Measurements from ENCODE around the gene PGBD2. TPM values are rescaled to one million over a fixed set of nuclear protein-coding genes. Genes with fewer than 3 reads are reported as not detected.

PGBD2 gene
- total RNA-seq, 1 donor from 2014 or later: 6.9 TPM

DNA sequence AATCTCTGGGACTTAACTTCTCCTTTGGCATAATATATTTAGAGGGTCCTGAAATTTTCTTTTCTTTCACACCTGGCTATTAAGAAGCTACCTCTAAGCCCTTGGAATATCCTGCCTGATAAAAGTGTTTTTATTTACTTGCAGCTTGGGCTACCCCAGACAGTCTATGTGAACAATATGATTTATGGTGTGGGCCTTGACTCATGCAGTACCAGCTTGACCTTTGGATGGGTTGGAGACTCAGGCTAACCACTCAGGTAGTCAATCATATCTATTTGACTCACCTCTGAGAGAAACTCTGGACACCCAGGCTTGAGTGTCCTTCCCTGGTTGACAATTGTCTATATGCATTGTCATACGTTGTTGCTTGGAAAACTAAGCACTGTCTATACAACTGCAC lies 13.4 kb upstream of the PGBD2 start:
- no peak overlapping the region for H3K4me3 ChIP-seq
- TF ChIP-seq, protein P1, sequence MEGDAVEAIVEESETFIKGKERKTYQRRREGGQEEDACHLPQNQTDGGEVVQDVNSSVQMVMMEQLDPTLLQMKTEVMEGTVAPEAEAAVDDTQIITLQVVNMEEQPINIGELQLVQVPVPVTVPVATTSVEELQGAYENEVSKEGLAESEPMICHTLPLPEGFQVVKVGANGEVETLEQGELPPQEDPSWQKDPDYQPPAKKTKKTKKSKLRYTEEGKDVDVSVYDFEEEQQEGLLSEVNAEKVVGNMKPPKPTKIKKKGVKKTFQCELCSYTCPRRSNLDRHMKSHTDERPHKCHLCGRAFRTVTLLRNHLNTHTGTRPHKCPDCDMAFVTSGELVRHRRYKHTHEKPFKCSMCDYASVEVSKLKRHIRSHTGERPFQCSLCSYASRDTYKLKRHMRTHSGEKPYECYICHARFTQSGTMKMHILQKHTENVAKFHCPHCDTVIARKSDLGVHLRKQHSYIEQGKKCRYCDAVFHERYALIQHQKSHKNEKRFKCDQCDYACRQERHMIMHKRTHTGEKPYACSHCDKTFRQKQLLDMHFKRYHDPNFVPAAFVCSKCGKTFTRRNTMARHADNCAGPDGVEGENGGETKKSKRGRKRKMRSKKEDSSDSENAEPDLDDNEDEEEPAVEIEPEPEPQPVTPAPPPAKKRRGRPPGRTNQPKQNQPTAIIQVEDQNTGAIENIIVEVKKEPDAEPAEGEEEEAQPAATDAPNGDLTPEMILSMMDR (IDR thresholded peaks at IDR 0.05): no peak
- ATAC-seq (no peak), DNase-seq (no peak)
- no peaks in the 10 kb centered on the region for H3K27me3 ChIP-seq
- no peaks in the 10 kb centered on the region for H3K4me1 ChIP-seq
- no peaks in the 10 kb centered on the region for H3K9me3 ChIP-seq
- intact Hi-C loops (cut with DNase I): no loop called here
- H3K36me3 ChIP-seq: no peaks in the 10 kb centered on the region
- no peak overlapping the region for H3K27ac ChIP-seq

DNA sequence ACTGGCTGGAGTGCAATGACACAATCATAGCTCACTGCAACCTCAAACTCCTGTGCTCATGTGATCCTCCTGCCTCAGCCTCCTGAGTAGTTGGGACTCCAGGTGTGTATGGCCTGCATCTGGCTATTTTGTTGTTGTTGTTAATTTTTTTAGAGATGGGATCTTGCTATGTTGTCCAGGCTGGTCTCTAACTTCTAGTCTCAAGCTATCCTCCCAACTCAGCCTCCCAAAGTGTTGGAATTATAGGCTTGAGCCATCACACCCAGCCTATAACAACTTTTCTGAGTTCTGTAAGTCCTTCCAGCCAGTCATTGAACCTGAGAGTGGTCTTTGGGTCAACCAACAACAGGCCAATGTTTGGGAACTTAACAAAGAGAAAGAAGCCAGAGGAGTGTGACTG lies 11.2 kb upstream of the PGBD2 start:
- ATAC-seq: no peak
- Histone ChIP-seq H3K27me3 (no peaks in the 10 kb centered on the region), H3K9me3 (no peaks in the 10 kb centered on the region), H3K4me1 (no peaks in the 10 kb centered on the region), H3K36me3 (no peaks in the 10 kb centered on the region), H3K4me3 (no peak overlapping the region), H3K27ac (no peak overlapping the region)
- no peak for DNase-seq
- intact Hi-C loops (cut with DNase I): no loop called here
- TF ChIP-seq, protein P1 (IDR thresholded peaks at IDR 0.05): no peak

DNA sequence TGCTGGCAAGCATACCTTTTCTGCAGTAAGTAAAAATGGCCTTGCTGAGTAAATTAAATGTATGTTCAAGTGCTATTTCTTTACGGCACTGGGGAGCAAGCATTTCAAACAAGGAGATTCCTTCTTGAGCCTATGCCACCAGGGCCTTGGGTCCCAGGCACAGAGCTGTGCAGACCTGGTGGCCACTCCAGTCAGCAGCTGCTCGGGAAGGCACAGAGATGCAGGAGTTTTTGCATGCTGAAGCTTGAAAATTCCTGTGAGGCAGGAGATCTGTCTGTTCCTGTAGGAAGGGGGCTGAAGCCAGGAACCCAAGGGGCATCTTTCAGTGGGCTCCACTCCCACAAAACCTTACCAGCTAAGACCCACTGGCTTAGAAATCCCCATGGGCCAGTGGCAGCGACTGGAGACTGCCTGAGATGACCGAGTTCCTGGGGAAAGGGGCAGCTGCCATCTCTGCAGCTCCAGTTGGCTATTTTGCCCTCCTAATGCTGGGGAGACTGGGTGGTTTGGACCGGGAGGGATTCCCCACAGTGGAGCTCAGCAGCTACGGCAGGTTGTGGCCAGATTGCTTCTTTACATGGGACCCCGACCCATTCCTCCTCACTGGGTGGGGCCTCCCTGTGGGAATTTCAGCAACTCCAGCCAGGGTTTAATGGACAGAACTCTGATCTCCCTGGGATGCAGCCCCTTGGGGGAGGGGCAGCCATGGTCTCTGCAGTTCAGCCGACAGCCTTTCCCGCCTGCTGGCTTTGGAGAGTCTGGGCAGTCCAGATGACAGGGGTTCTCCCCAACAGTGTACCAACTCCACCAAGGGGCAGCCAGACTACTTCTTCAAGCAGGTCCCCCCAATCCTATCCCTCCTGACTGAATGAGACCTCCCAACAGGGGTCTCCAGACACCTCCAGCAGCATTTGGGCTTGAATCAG lies 8.4 kb upstream of the PGBD2 start:
- TF ChIP-seq, protein P1 (IDR thresholded peaks at IDR 0.05): no peak
- no peak for ATAC-seq
- no peaks in the 10 kb centered on the region for H3K4me1 ChIP-seq
- intact Hi-C loops (cut with DNase I): no loop called here
- H3K9me3 ChIP-seq: no peaks in the 10 kb centered on the region
- H3K27me3 ChIP-seq: peaks cover 4% of the 10 kb centered on the region
- no peak overlapping the region for H3K4me3 ChIP-seq
- DNase-seq: no peak
- no peaks in the 10 kb centered on the region for H3K36me3 ChIP-seq
- no peak overlapping the region for H3K27ac ChIP-seq

DNA sequence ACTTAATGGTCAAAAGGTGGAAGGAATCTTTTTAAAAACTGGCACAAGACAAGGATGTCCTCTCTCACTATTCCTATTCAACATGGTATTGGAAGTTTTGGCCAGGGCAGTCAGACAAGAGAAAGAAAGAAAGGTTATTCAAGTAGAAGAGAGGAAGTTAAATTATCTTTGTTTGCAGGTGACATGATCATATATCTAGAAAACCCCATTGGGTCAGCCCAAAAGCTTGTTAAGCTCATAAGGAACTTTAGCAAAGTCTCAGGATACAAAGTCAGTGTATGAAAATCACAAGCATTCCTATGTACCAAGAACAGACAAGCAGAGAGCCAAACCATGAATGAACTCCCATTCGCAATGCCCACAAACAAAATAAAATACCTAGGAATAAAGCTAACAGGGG lies 5.4 kb upstream of the PGBD2 start:
- DNase-seq (no peak), ATAC-seq (no peak)
- Histone ChIP-seq H3K4me3 (no peak overlapping the region), H3K27ac (no peak overlapping the region), H3K27me3 (peaks cover 4% of the 10 kb centered on the region), H3K36me3 (no peaks in the 10 kb centered on the region), H3K4me1 (no peaks in the 10 kb centered on the region), H3K9me3 (no peaks in the 10 kb centered on the region)
- TF ChIP-seq, protein P1 (IDR thresholded peaks at IDR 0.05): no peak
- intact Hi-C loops (cut with DNase I): no loop called here

DNA sequence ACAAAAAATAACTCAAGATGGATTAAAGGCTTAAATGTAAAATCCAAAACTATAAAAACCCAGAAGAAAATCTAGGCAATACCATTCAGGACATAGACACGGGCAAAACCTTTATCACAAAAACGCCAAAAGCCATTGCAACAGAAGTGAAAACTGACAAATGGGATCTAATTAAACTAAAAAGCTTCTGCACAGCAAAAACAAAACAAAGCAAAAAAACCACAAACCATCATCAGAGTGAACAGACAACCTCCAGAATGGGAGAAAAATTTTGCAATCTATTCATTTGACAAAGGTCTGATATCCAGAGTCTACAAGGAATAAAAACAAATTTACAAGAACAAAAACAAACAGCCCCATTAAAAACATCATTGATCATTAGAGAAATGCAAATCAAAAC lies 4.5 kb upstream of the PGBD2 start:
- H3K27me3 ChIP-seq: peaks cover 4% of the 10 kb centered on the region
- H3K4me1 ChIP-seq: no peaks in the 10 kb centered on the region
- no peak for DNase-seq
- no peaks in the 10 kb centered on the region for H3K36me3 ChIP-seq
- TF ChIP-seq, protein P1 (IDR thresholded peaks at IDR 0.05): no peak
- no peak overlapping the region for H3K27ac ChIP-seq
- intact Hi-C loops (cut with DNase I): no loop called here
- H3K4me3 ChIP-seq: no peak overlapping the region
- H3K9me3 ChIP-seq: no peaks in the 10 kb centered on the region
- no peak for ATAC-seq

Data from upper lobe of right lung (tissue), 1 donor.